Stimulated activated CD4-positive, alpha-beta T cell treated with anti-CD3 and anti-CD28 coated beads, Interleukin-2, amount 100 ng/mL, for 4 hours (primary cell): ENCODE measurements around the gene CT55.
"Not testable (repeated sequence)": the region's sequence is repeated elsewhere in the genome, so short reads cannot be mapped to it uniquely, and the experiment has no call there.

Experiments used
- DNase-seq: peaks from one replicate; pipeline ENCODE4 v3.0.0-alpha.2; 2020; ENCODE audit warnings: low read depth

Gene CT55

DNA sequence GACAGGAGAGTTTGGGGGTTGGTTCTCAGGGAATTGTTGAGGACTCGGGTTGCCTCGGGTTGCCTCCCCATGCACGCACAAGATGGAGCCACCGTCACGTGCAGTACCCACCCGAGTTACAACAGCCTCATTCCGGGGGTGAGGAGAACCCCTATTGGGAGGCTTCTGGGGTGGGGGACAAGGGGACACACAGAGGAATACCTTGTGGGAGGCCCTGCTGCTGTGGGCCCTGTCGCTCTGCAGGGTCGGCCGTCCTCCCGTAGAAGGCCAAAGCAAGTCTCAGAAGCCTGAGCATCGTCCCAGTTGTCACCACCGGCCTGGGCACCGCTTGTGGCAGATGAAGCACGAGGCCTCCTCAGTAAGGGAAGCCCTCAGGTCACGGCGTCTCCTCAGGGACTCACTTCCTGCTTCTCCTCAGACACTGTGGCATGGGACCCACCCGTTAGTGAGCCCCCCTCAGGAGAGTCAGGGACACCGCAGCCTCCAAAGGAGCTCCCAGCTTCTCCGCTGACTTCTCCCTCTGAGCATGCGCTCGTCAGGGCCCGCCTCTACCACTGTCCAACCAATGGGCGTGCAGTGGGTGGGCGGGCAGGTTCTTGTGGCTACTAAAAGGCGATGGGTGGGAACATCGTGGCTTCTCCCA, at the start of gene CT55:
TSS of gene CT55 (minus strand) at position 522 of the 643 bp plus-strand sequence. CDS start at position 295, 227 bp downstream.
- DNase-seq: no peak

- no peak for DNase-seq
These were observed 42.1 kb upstream of the CT55 start for GRCh38 chrX:135213200-135213844.

DNA sequence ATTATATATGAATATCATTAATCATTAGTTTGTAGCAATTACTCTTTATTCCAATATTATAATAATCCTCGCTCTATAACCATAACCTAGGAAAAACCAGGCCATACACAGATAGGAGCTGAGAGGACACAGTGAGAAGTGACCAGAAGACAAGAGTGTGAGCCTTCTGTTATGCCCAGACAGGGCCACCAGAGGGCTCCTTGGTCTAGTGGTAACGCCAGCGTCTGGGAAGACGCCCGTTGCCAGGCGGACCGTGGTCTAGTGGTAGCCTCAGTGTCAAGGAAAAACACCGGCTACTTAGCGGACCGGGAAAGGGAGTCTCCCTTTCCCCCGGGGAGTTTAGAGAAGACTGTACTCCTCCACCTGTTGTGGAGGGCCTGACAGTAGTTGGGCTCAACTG, 35.2 kb upstream of the CT55 start:
- not testable (repeated sequence) for DNase-seq

GRCh38 chrX:135200297-135200696, 29.1 kb upstream of the CT55 start:
- no peak for DNase-seq

DNA sequence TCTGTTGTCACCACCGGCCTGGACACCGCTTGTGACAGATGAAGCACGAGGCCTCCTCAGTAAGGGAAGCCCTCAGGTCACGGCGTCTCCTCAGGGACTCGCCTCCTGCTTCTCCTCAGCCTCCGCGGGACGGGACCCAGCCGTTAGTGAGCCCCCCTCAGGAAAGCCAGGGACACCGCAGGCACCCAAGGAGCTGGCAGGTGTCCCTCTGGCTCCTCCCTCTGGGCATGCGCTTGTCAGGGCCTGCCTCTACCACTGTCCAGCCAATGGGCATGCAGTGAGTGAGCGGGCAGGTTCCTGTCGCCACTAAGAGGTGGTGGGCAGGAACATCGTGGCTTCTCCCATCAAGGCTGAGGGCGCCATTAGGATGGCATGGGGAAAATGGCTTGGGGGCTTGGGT, 23.5 kb upstream of the CT55 start:
- DNase-seq: no peak

- DNase-seq: no peak
These were observed 22.5 kb upstream of the CT55 start for GRCh38 chrX:135193740-135194139.

GRCh38 chrX:135191838-135192237, 20.6 kb upstream of the CT55 start:
- DNase-seq: no peak

DNA sequence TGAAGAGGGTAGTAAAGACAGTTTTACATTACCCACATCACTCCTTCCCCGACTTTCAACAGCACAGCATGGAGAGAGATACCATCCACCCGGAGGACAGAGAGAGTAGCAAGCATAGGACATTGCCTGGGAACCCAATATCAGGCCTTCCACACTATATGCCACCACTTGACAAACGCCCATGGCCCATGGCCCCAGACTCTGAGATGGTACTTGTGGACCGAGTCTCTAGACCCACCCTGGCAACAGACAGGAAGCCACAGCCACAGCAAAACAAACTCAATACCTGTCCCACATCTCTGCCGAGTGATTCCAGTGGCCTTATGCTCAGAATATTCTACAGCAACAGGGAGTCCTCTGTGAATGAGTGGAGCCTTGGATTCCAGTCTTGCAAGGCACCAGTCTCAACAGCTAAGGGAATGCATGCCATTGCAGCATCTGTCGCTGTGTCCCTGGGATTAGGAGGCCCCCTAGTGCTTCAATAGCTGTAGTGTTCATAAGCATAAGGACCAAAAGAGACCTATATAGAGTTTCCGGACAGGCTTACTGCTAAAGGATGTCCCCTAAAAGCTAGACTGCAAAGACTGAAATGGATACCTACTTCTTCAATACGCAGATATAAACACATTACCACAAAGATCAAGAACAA, 14.7 kb upstream of the CT55 start:
- peak; percentile 9 for DNase-seq

DNA sequence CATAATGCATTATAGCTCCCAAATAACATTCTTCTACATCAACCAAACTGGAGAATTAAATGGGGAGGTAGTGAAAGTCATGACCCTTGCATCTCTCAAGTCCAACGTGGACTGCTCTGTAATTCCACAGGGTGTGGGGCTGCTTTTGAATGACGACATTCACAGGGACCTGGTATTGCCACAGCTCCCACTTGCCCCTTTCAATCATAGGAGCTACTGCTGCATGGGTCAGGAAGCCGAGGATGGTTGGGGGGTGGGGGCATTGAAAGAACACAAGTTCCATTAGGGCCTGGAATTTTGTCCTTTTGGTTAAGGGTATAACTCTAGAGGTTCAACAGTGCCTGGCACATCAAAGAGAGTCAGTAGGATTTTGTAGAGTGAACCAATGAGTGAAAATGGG, 7.4 kb upstream of the CT55 start:
- no peak for DNase-seq

- DNase-seq: no peak
These were observed 730 bp downstream of the CT55 start for GRCh38 chrX:135170468-135170867.

- not testable (repeated sequence) for DNase-seq
These were observed 1.7 kb downstream of the CT55 start for GRCh38 chrX:135169534-135169933.

DNA sequence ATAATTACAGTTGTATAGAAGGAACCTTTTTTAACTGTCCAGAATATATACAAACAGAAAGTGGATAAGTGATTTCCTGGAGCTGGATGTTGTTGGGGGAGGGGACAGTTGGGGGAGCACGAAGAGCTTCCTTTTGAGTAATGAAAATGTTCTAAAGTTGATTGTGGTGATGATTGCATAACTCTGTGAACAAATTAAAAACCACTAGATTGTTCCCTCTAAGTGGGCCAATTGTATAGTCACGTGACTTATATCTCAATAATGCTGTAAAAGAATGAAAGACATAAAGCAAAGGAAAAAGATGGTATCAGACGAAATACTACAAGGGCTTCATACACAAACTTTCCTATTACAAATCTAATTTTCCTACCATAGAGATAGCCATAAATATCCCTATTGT, 2.7 kb downstream of the CT55 start:
- DNase-seq: no peak

DNA sequence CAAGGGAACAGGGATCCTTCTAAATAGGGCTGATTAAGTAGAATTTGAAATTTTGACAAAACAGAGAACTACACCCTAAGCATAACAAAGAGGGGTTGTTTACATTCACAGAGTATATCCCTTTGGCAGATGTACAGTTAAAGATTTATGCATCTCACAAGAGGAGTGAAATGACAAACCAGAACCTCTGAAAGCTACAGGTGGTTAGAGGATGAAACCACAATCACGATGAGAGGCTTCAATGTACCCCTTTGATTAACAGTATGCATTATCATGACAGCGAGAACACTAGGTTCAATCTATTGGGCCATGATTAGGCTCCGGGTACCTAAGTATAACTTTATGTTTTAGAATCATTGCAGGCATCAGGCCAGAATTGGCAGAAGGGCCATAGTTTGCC, 16.5 kb downstream of the CT55 start:
- DNase-seq: not testable (repeated sequence)

- not testable (repeated sequence) for DNase-seq
These were observed 45.1 kb downstream of the CT55 start for GRCh38 chrX:135126145-135126544.

DNA sequence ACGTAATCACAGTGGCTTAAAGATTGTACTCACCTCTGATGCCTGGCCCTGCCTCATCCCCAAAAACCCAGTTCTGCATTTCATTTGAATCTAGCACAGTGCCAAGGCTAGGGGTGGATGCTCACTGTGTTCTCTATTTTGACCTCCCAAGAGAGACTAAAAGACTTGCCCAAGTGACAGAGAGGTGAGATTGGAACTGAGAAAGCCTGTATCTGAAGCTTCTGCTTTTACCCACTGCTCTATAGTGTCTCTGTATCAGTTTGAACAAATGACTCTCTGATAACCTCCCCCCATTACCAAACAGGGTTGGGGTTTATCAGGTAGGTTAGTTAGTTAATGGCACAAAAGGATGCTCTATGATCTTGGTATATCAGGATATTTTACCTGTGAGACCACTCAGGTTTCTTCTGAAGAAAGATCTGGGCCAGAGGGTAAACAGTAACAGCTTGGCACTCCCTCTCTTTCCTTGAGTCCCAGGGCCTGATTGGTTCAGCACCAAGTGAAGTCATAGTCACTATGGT, 51.1 kb downstream of the CT55 start, which contains the start of gene ETDB:
TSS of gene ETDB (minus strand) at position 471 of the 521 bp plus-strand sequence. CDS start 1,265 bp downstream, outside the sequence.
- DNase-seq: not testable (repeated sequence)

DNA sequence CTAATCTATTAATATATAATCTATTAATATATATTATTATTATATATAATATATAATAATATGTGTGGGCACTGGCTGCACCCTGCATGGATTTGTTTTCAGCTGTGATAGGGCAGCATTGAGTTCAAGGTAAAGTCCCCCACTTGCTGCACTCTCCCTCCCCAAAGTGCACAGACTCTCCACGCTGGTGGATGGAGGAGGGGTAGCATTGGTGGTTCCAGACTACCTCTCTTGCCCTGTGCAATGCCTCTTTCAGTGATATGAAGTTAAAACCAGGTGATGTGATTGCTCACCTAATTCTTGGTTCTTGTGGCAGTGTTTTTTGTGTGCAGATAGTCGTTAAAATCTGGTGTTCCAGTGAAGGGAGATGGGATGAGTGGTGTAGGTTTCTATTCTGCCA, 55.1 kb downstream of the CT55 start:
- DNase-seq: not testable (repeated sequence)

GRCh38 chrX:135114392-135114791, 56.8 kb downstream of the CT55 start:
- DNase-seq: no peak

DNA sequence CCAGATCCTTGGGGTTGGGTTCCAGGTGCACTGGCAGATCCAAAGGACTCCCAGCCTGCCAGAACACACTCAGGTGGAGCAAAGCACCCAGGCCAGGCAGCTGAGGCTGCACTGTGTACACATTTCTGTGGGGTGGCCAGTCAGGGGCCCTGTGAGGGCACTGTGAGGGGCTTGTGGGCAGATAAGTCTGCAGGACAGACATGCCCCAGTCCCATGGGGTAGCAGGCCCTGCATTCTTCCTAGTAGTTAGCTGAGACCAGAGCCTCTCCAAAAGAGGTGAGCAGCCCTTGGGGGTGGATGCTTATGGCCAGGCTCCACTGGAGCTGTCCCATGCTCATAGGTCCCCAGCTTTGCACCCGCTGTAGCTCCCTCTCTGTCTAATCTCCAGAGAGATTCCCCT, 58.5 kb downstream of the CT55 start:
- DNase-seq: no peak

GRCh38 chrX:135112096-135112729, 59.0 kb downstream of the CT55 start:
- no peak for DNase-seq

- DNase-seq: no peak
These were observed 61.6 kb downstream of the CT55 start for GRCh38 chrX:135109554-135109953.
